Peyer's patch (tissue), 4 donors: ENCODE results near the gene ZCCHC14. TPM values are rescaled to one million over a fixed set of nuclear protein-coding genes. Genes with fewer than 3 reads are reported as not detected.
A peak's percentile ranks its signal among the peaks of the same experiment; 100 is the strongest.

ENCODE experiments used
- DNase-seq, 3 donors: peaks; one replicate each; pipeline ENCODE4 v3.0.0-alpha.2; 2017 to 2019
- H3K27ac ChIP-seq, 4 donors: fragments of 200-600 bp; sonication (generic); one replicate each; pipeline ENCODE4 v1.5.1; 2016 to 2019
- H3K27me3 ChIP-seq, 2 donors: fragments of 200-600 bp; sonication (generic); one replicate each; pipeline ENCODE4 v1.5.1; 2019
- H3K36me3 ChIP-seq, 3 donors: fragments of 200-600 bp; sonication (generic); one replicate each; pipeline ENCODE4 v1.5.1; 2016 to 2019
- H3K4me1 ChIP-seq, 4 donors: fragments of 200-600 bp; sonication (generic); one replicate each; pipeline ENCODE4 v1.5.1; 2016 to 2019
- H3K4me3 ChIP-seq, 4 donors: fragments of 200-600 bp; sonication (generic); 1 replicate in 3 of 4; 2 replicates in 1 of 4; pipeline ENCODE4 v1.5.1; 2016 to 2019; ENCODE audit warnings: mild to moderate bottlenecking in 1 of 4
- H3K9me3 ChIP-seq, 4 donors: fragments of 200-600 bp; sonication (generic); one replicate each; pipeline ENCODE4 v1.5.1; 2016 to 2019; ENCODE audit warnings: mild to moderate bottlenecking in 1 of 4
- CTCF ChIP-seq, 6 experiments: fragments of 450-650 bp in 4 of 6; fragments of 200-600 bp in 2 of 6; sonication (generic) in 1 of 6; IDR thresholded peaks; one replicate each; pipeline ENCODE4 v1.5.1; 2017 to 2019; ENCODE audit warnings: antibody characterized with exemption in 6 of 6, mild to moderate bottlenecking in 3 of 6, moderate library complexity in 1 of 6
- POLR2A ChIP-seq, 2 donors: fragments of 450-650 bp; IDR thresholded peaks; one replicate each; pipeline ENCODE4 v1.5.1; 2017; ENCODE audit warnings: antibody characterized with exemption in 2 of 2, mild to moderate bottlenecking in 2 of 2, moderate library complexity in 2 of 2
- total RNA-seq, 4 donors: library from RNA; depleted of rRNA; stranded (reverse); fragments of >200 nt; gene quantifications; one replicate each; pipeline ENCODE4 v1.1.0, GENCODE V29; 2016

The ZCCHC14 gene
- total RNA-seq, 4 donors from 2014 or later = 28.1 to 68.9 (median 55.9) TPM

- DNase-seq = no peak
- Histone ChIP-seq H3K27me3 (no peaks in the 10 kb centered on the region), H3K4me1 (peaks cover 0 to 4% (median 0%) of the 10 kb centered on the region in 4 donors), H3K4me3 (no peak overlapping the region), H3K27ac (no peak overlapping the region), H3K36me3 (peaks cover 0 to 97% (median 0%) of the 10 kb centered on the region in 3 donors), H3K9me3 (no peaks in the 10 kb centered on the region)
- TF ChIP-seq CTCF (IDR thresholded peaks at IDR 0.05) (no peak), POLR2A (IDR thresholded peaks at IDR 0.05) (no peak)
These were observed 74.2 kb downstream of the ZCCHC14 start for GRCh38 chr16:87418644-87419043.

GRCh38 chr16:87418216-87418615, 74.6 kb downstream of the ZCCHC14 start:
- H3K9me3 ChIP-seq = no peaks in the 10 kb centered on the region
- DNase-seq = no peak
- TF ChIP-seq POLR2A (IDR thresholded peaks at IDR 0.05) (no peak), CTCF (IDR thresholded peaks at IDR 0.05) (no peak)
- peaks cover 0 to 4% (median 0%) of the 10 kb centered on the region in 4 donors for H3K4me1 ChIP-seq
- peaks cover 0 to 97% (median 0%) of the 10 kb centered on the region in 3 donors for H3K36me3 ChIP-seq
- H3K27ac ChIP-seq = no peak overlapping the region
- H3K4me3 ChIP-seq = no peak overlapping the region
- no peaks in the 10 kb centered on the region for H3K27me3 ChIP-seq

- Histone ChIP-seq H3K27ac (no peak overlapping the region), H3K9me3 (no peaks in the 10 kb centered on the region), H3K4me1 (peaks cover 0 to 4% (median 0%) of the 10 kb centered on the region in 4 donors), H3K4me3 (no peak overlapping the region), H3K27me3 (no peaks in the 10 kb centered on the region), H3K36me3 (peaks cover 0 to 97% (median 0%) of the 10 kb centered on the region in 3 donors)
- no peak for DNase-seq
- no peak for TF ChIP-seq CTCF (IDR thresholded peaks at IDR 0.05)
- TF ChIP-seq POLR2A (IDR thresholded peaks at IDR 0.05) = no peak
These were observed 75.3 kb downstream of the ZCCHC14 start for GRCh38 chr16:87417528-87417910.

GRCh38 chr16:87416826-87417527, 75.8 kb downstream of the ZCCHC14 start:
- TF ChIP-seq CTCF (IDR thresholded peaks at IDR 0.05) (peak in 5 of 6 experiments; percentile 40 to 65 (median 59)), POLR2A (IDR thresholded peaks at IDR 0.05) (no peak)
- H3K4me1 ChIP-seq = peaks cover 0 to 4% (median 0%) of the 10 kb centered on the region in 4 donors
- no peak overlapping the region for H3K27ac ChIP-seq
- no peaks in the 10 kb centered on the region for H3K27me3 ChIP-seq
- no peaks in the 10 kb centered on the region for H3K9me3 ChIP-seq
- DNase-seq = no peak
- no peak overlapping the region for H3K4me3 ChIP-seq
- peaks cover 0 to 97% (median 0%) of the 10 kb centered on the region in 3 donors for H3K36me3 ChIP-seq

- TF ChIP-seq CTCF (IDR thresholded peaks at IDR 0.05) (no peak), POLR2A (IDR thresholded peaks at IDR 0.05) (no peak)
- Histone ChIP-seq H3K9me3 (no peaks in the 10 kb centered on the region), H3K27me3 (no peaks in the 10 kb centered on the region), H3K36me3 (peaks cover 0 to 97% (median 0%) of the 10 kb centered on the region in 3 donors), H3K27ac (no peak overlapping the region), H3K4me1 (peaks cover 0 to 8% (median 0%) of the 10 kb centered on the region in 4 donors), H3K4me3 (no peak overlapping the region)
- no peak for DNase-seq
These were observed 77.4 kb downstream of the ZCCHC14 start for GRCh38 chr16:87415441-87415840.
